GM10248 (cell line): ENCODE data around the gene HOXD9.
A peak's percentile ranks its signal among the peaks of the same experiment; 100 is the strongest.

Source experiments
- CTCF ChIA-PET: fragments of 300-600 bp; sonication (Branson Sonifier 250); formaldehyde crosslinking; extraction: SDS; loops from one replicate; lab custom pipeline; 2021; ENCODE audit warnings: antibody characterized with exemption; lab: Yijun Ruan, JAX
- POLR2A ChIA-PET: fragments of 350-650 bp; sonication (Branson Sonifier 250); formaldehyde crosslinking; extraction: SDS; loops from one replicate; lab custom pipeline; 2020; ENCODE audit warnings: antibody characterized with exemption; lab: Yijun Ruan, JAX
- DNase-seq: peaks from one replicate; pipeline ENCODE4 v3.0.0; 2012; ENCODE audit errors: extremely low spot score
- CTCF ChIP-seq: IDR thresholded peaks from 2 replicates; pipeline ENCODE4 v1.5.1; 2012; ENCODE audit warnings: mild to moderate bottlenecking, low read depth; ENCODE audit errors: extremely low read depth, missing control alignments, control extremely low read depth

Gene HOXD9

GRCh38 chr2:176114930-176115625 lies 7.4 kb upstream of the HOXD9 start:
- ChIA-PET POLR2A (no interaction called here), CTCF (interaction anchor here (0.6 to 1.9 kb wide), 4 partner anchors 10 to 340 kb away, joined by 3 to 8 read pairs (median 4); no protein-coding TSS in a partner anchor)
- no peak for TF ChIP-seq CTCF
- no peak for DNase-seq

- ChIA-PET POLR2A (no interaction called here), CTCF (no interaction called here)
- no peak for TF ChIP-seq CTCF
- no peak for DNase-seq
Observed at GRCh38 chr2:176115883-176116813, 6.4 kb upstream of the HOXD9 start, which contains the start of gene HOXD10. HOXD10 (plus strand) TSS chr2:176116778; CDS start chr2:176116834, 56 bp downstream.

- POLR2A ChIA-PET: no interaction called here
- CTCF ChIA-PET: interaction anchor here (0.9 to 1.7 kb wide), 3 partner anchors 10 to 1031 kb away, joined by 3 to 5 read pairs (median 4); no protein-coding TSS in a partner anchor
- no peak for TF ChIP-seq CTCF
- DNase-seq: no peak
Observed at GRCh38 chr2:176117162-176117822, 5.2 kb upstream of the HOXD9 start.

GRCh38 chr2:176117823-176118371 lies 4.6 kb upstream of the HOXD9 start:
- no peak for TF ChIP-seq CTCF
- CTCF ChIA-PET: interaction anchor here (0.9 to 1.7 kb wide), 3 partner anchors 9 to 1030 kb away, joined by 3 to 5 read pairs (median 4); no protein-coding TSS in a partner anchor
- DNase-seq: no peak
- POLR2A ChIA-PET: no interaction called here

GRCh38 chr2:176118601-176119339 lies 3.7 kb upstream of the HOXD9 start:
- no peak for DNase-seq
- TF ChIP-seq CTCF: peak; percentile 30
- CTCF ChIA-PET: interaction anchor here (1.7 kb wide), 1 partner anchor 8 kb away, joined by 5 read pairs; no protein-coding TSS in a partner anchor
- POLR2A ChIA-PET: no interaction called here
